Spleen (tissue), 7 donors: ENCODE results near the gene DAW1.

ENCODE experiments used
- CTCF ChIP-seq, 11 experiments: fragments of 200-600 bp in 7 of 11; fragments of 450-650 bp in 4 of 11; sonication (generic) in 4 of 11; IDR thresholded peaks in 8 of 11; conservative IDR thresholded peaks in 3 of 11; 1 replicate in 7 of 11; 2 replicates in 4 of 11; pipeline versions ENCODE4 v1.4.0 to v1.8.0; 2016 to 2021; ENCODE audit warnings: antibody characterized with exemption in 11 of 11, inconsistent platforms in 4 of 11, mild to moderate bottlenecking in 1 of 11
- POLR2A ChIP-seq, 3 donors: fragments of 450-650 bp; IDR thresholded peaks; one replicate each; pipeline ENCODE4 v1.5.1; 2017; ENCODE audit warnings: antibody characterized with exemption in 3 of 3, mild to moderate bottlenecking in 1 of 3
- donor health status: DM: no; HTN: no; CAD: no; lungs with moderate emphysema.
- donor health status: DM: no; HTN: no; CAD: no.
- donor health status: DM: no; HTN: no; CAD: no.

GRCh38 chr2:227881866-227882517 lies 10.6 kb downstream of the DAW1 start:
- TF ChIP-seq CTCF (IDR thresholded peaks at IDR 0.05 in 8 of 11, conservative IDR thresholded peaks at IDR 0.05 in 3 of 11), result no peak
- no peak for TF ChIP-seq POLR2A (IDR thresholded peaks at IDR 0.05)
